Ammon's horn (tissue), 1 donor: ENCODE data around the gene A3GALT2.
A peak's percentile ranks its signal among the peaks of the same experiment; 100 is the strongest.

Experiments used
- DNase-seq: peaks from one replicate; pipeline ENCODE4 v3.0.0-alpha.2; 2016; ENCODE audit warnings: low spot score

A3GALT2 gene

DNA sequence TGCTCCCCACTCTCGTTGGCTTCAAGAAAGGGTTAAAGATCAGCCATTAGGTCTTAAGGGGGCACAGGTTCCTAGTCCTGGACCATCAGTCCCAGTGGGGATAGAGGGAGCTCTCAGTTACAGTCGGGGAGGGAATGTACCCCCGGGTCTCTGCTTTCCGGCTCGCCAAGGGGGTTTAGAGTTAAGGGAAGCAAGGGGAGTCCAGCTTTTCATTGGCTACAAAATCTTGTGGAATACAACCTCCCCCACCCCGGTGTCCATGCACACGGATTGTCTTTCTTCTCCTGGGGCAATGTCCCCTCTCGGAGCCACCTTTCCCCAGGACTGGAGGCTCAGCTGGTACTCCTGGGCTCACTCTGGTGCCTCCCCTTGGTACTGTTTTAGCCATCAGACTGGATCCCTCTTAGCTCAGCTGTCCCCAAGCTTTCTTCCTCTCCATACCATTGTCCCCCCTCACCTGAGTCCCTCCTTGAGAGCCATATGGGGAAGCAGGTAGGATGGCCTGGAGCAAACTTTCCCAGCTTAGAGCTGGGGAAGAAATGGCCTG lies at the start of gene A3GALT2:
Gene A3GALT2, minus strand, starts transcription at position 480 of the 547 bp plus-strand sequence. Its CDS starts 0 bp downstream, at position 480.
- no peak for DNase-seq

DNA sequence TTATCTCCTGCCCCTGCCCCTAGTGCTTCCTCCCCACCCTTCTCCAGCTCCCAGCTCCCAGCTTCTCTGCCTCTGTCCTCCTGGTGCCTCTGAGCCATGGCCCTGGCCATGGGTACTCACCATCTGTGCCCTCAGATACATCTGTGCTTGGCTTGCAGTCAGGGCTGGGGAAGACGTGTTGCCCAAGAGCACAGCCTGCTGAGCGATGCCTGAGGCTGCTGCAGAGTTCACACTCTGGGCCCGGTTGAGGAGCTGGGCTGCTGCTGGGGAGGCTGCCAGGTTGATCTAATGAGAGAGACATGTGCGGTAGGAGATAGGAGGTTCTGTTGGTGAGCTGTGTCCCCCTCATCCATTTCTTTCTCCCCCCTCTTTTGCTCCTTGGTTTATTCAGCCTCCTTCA lies 49.4 kb upstream of the A3GALT2 start:
- no peak for DNase-seq

DNA sequence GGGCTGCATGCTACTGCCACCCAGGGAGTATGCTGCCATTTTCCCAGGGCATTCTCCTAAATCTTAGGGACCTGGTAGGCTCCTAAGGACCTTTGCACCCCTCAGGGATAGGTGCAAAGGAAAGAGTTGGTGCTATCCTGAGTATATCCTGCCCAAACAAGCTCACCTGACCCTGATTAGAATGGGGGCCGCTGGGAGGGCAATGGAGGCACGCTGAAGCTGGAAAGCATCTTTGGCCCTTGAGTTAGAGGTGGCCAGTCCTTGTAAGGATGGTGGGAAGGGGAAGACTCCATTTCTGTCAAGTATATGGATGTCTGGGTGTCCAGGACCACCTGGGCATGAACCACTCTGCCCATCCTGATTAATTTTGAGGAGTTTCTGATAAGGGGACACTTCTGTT lies 48.9 kb upstream of the A3GALT2 start:
- no peak for DNase-seq

DNA sequence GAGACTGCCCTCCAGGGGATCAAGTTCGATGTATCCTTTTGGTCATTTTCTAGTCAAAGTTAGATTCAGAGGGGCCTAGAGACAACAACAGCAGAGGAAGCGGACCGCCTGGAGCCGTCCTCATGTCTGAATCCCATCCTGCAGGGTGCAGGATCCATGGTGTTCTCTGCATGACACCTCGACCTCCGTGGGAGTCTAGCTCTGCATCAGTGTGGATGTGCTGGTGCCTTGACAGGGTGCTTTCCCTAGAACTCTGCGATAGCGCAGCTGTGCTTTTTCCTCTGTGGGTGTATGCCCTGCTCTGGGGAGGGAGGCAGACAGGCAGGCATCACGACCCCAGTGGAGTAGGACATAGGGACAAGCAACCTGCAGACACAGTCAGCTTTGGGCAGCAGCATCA lies 48.2 kb upstream of the A3GALT2 start:
- DNase-seq: no peak

DNA sequence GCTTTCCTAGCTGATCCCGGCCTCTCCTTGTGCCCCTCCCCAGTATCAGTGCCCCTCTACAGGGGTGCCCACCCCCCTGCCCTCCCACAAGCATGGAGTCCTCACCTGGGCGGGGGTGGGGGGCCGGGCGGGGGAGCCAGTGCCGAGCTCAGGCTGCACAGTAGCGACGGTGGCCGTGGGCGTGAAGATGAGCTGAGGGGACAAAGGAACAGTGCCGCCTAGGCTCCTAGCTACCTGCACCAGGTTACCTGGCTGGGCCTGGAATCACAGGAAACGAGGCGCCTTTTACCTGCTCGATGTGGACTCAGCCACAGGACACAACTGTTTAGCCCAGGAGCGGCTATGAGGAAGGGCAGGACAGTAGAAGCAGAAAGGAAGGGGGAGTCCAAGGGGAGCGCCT lies 47.5 kb upstream of the A3GALT2 start:
- DNase-seq: no peak

DNA sequence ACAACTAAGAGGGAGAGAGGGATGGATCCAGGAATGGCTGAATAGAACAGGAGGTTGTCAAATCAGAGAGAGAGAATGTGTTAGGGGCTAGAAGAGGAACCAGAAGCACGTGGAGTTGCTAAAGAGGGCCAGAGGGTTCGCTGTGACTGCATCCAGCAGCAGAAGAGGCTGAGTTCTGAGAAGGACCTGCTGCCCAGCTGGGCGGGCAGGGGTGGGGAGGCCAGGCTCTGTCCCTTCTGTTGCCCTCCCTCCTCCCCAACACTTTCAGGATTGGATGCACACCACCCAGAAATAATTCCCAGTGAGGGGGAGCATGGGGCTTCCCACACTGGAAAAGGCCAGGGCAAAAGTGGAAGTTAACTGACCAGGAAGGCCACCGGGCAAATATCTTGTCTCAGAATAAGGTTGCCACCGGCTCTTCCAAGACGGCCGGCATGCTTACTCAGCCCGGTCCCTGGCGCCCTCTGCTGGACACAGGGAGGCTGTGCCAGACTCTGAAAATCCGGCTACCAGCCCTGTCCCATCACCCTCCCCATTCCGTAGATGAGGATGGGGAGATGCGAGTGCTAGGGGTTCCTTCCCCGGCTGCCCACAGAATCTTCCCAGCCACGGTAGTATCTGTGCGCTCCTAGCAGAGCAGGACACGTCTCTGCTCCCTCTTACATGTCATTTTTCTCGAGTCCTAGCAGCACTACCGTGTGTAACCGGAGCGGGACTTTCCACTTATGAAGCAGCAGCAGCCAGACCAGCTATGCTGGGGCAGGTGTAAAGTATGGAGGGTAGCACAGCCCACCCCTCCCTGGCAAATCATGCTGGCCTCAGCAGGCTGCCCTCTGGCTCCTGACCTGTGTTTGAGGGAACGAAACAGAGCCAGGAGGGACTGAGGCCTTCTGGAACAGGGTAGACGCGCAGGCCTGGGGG lies 46.8 kb upstream of the A3GALT2 start:
- peak; percentile 93 for DNase-seq

DNA sequence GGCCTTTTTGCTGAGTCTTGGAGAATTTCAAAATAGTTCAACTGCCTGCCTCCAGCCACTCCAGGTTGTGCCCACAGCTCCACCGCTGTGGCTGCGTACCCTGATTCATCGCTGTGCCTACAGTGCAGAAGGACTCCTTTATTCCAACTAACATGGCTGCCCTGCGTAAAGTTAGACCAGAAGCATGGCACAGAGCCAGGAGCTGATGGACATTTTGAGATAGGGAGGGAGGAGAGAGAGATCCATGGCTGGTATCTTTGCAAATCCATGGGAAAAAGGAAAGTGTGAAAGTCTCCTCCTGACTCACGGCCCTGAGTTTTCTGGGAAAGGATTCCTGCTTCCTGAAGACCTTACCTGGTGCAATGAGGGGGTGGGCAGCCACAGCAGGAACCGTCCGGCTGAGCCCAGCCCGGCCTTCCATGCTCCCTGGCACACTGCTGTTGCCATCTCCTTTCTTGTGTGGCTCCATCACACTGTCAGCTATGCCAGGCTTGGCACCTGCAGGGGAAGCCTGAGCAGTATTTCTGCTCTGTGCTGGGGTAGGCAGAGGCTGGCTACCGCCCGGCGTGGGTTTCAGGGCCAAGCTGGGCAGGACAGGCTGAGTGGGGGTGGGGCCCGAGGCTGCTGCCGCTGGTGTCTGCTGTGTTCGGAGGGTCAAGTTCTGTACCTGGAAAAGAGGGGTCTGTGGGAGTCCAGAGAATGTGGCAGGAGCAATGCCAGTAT lies 46.0 kb upstream of the A3GALT2 start:
- DNase-seq: no peak

DNA sequence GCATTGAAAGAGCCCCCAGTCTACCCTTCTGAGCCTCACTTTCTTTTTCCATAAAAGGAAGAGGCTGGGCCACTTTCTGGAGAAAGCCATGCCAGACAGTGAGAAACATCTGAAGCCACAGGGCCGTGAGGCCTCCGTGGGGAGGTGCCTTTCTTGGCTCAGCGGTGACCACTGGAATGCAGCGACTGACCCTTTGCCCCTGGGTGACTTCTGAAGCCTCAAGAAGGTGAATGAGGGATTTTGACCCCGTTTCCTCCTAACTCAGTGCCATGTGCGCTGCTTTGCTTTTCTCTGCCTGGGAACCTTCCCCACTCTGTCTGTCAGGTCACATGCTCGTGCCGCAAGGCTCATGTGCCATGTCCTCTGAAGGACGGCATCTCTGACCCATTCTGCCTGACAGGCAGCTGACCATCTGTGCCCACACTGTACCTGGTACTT lies 44.7 kb upstream of the A3GALT2 start:
- DNase-seq: no peak

DNA sequence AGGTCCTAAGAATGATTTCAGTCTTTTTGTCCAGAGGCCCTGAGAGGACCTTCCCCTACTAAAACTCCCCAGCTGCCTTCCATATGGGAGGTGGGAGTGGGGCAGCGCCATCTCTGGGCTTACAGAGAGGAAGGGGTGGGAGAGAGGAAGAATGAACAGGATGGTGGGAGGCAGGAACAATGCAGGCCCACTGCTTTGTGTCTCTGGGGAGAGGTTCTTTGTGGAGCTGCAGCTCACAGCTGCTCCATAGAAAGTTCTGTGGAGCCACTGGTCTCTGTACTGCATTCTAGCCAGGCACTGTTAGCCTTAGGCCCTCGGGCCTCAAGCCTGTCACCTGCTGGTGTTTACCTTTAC lies 43.6 kb upstream of the A3GALT2 start:
- peak; percentile 58 for DNase-seq

DNA sequence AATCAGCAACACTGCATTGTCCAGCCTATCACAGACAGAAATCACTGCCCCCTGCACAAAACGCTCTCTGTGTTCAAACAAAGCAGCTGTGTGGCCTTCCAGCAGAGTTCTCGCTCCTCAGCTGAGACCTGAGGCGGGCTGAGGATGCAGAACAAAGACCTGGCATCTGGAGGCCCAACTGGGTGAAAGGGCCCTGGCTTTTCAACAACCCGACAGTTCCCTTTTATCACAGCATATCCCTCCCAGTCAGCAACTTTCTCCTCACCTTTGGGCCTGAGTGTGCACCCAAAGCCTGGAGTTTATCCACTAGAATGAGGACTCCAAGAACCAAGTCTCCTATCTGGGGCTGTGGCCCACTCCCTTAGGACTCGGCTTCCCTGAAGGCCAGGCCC lies 42.6 kb upstream of the A3GALT2 start:
- DNase-seq: peak; percentile 89

DNA sequence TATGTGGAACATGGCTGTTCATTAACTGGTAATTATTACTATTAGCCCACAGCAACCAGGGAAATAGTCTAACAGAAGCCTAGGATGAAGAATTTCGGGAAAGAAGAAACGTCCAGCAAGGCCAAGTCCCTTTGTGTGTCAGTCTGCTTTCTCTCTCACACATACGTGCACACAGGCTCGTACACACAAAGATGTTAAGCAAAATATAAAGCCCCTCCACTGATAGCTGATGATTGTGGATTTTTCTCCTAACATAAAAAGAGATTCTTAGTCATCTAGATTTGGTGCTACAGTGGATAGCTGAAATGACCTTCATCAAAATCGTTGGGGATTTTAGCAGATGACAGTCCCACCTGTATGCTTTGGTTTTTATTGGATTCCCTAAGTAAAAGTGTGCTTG lies 42.1 kb upstream of the A3GALT2 start:
- DNase-seq: no peak

DNA sequence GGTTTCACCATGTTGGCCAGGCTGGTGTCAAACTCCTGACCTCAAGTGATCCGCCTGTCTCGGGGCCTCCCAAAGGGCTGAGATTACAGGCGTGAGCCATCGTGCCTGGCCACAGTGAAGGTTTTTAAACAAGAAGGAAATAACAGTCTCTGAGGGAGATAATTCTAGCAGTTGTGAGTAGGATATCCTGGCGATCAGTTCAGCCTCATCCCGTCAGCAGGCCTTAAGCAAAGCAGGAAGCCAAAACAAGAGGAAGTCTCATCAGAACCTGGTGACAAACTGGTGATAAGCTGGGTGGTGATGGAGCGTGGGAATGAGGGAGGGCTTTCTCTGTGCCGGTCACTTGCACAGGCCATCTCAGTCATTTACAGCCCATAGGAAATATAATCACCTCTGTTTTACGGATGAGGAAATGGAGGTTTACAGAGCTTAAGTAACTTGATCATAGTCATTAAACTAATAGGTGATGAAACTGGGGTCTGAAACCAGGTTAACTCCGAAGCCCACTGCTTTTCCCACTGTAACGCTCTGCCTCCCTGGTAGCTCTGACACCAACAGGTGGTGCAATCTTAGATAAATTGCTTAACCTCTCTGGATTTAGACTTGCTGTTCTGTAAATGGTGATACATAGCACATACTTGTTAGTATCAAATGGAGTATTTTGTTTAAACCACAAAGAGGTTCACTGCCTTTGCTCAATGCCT lies 40.8 kb upstream of the A3GALT2 start:
- DNase-seq: no peak

DNA sequence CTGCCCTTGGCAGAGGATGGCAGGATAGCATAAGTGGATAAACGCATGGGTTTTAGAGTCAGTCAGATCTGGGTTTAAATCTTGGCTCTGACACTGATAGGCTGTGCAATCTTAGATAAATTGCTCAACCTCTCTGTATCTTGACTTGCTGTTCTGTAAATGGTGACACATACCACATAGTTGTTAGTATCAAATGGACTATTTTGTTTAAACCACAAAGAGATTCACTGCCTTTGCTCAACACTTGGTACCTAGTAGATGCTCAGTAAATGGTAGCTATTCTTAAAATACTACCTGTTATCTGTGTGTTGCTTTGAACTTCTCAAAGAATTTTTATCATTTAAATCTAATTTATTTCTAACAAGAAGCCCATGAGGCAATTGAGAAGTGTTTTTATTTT lies 39.5 kb upstream of the A3GALT2 start:
- DNase-seq: no peak

DNA sequence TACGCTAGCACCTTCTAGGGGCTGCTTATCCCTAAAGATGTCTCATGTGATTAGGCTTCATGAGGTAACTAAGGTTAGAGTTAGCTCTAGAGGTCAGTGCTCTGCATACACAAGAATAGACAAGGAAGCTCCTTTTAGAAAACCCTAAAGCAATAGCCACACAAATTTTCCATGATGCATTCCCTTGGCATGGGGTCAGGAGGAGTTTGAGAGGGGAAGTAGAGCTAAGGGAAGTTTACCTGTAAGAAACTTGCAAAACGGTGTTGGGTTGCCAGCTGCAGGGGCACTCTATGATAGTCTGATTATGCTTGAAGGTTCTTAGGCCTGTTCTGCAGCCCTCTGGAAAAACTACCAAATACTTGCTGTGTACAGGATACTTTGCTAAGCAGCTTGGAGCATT lies 39.0 kb upstream of the A3GALT2 start:
- no peak for DNase-seq

DNA sequence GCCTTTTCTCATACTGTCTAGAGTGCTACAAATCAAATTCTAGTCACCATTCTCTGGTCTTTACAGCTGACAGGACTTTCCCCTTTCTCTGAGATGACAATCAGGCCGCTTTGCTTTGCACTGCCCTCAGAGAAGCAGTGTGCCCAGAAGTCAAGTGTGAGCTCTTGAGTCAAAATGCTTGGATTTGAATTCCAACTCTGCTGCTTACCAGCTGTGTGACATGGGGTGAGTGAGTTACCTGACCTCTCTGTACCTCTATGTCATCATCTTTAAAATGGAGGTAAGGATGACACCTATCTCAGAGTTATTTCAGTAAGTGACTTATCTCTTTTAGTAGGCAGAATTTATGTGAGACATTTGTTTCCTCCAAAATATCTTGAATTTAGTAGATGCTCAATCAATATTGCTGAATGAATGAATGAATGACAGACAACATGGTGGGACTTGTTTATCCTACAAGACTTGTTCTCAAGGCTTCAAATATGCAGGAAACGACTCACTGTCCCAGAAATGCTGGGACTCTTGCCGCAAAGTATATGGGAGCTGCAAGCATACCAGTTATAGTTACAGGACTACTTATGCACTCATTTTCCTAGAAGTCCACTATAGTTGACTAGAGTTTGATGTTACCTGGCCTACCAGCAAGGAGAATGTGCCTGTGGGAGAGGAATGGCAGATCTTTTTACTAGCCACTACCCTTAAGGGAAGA lies 38.1 kb upstream of the A3GALT2 start:
- DNase-seq: no peak

DNA sequence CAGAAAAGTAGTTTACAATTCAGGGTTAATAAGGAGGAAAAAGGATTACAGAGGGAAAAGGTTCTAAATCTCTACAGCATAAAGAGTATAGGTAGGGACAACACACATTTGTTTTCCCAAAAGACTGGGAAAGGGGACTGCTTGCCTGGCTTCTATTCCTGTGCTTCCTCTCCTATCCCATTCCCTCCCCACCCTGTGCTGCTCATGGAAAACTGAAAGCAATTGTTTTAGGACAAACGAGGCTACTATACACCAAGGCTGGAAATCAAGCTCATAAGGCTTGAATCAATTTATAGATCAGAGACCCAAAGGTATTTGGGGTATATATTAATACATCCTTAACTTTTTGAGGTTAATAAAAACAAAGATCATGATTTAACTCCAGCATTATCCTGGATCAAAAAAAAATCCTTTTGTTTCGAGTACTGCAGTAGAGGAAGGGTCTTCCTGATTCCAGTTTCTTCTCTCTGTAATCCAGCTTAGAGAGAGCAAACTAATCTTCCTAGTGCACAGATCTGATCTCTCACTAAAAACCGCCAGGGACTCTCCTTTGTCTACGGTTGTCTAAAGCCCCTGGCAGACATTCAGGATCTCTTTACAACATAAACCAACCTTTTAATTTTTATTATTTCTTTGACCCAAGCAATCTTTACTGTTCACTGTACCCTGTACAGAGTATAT lies 37.4 kb upstream of the A3GALT2 start:
- DNase-seq: no peak

DNA sequence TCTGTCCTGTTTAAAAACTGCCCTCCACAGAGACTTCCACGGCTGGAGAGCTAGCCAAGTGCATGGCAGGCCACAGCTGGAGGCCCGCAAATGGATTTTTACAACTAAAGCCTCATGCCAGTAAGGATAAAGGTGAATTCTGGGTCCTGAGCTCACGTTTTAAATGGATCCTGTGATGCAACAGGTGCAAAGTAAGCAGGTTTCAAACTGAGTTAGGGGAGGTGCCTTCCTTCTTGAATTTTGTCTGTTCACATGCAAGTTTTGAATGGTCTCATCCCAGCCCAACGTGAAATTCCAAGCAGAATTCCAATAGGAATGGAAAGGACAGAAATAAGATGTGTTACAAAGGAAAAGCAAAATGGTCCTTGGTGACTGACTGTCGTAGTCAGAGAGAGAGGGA lies 36.2 kb upstream of the A3GALT2 start:
- no peak for DNase-seq

DNA sequence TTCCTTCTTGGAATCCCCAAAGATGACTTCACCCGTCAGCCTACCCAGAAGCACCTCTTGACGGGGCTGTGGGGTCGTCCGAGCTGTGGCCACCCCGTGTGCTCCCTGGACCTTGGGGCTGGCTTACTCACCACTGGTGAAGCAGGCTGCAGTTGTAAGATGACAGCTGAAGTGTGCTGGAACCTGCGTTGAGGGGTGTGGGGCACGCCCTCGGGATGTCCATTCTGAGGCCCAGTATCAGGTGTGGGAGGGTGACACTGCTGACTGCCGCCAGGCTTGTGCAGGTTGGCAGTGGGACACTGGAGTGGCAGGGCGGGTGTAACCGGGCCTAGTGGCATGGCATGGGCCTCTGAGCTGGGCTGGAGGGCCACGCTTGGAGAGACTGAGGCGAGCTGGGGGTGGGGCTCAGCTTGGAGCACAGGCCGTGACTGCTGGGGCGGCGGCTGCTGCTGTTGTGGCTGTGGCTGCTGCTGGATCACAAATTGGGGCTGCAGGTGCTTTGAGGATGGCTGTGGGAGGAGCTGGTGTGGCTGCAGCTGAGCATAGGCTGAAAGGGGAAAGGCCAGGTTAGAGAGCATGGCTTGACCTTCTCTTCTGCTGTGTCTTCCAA lies 33.9 kb upstream of the A3GALT2 start:
- DNase-seq: no peak

DNA sequence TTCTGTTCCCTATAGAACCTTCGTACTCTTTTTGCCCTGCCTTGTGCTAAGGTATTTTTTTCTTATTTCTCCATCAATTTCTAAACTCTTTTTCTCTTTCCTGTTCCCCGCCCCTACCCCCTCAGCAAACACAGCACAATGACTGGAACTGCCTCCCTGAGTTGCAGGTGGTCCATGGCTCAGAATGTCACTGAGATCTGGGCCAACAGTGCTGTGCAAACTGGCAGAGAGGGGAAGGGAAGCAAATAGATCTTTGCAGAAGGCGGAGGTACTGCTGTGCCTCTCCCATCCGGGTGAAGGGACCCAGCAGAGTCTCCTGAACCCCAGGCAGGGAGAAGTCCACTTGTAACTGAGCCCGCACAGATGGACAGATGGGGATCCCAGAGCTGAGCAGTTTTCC lies 32.6 kb upstream of the A3GALT2 start:
- DNase-seq: no peak

DNA sequence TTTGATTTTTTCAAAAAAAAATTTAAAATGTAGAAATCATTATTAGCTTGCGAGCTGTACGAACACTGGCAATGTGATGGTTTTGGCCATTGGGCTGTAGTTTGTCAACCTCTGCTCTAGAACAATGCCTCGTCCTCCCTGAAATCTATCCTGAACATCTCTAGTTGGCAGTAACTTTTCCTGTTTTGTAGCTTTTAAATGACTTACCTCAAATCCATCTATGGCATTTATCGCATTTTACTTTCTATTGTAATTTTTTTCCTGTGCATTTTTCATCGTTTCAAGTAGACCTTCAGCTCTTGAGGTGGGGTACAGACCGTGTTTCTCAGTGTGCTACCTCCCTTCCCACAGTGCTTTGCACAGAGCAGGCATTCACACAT lies 30.4 kb upstream of the A3GALT2 start:
- no peak for DNase-seq
